OCI-LY7 (cell line): ENCODE data around the gene SLC9A7. TPM values are rescaled to one million over a fixed set of nuclear protein-coding genes. Genes with fewer than 3 reads are reported as not detected.
A peak's percentile ranks its signal among the peaks of the same experiment; 100 is the strongest.

Experiments
- BruUV-seq: library from RNA; stranded (reverse); fragments of 400-500 nt; replicated peaks from 2 replicates; lab custom pipeline; 2021; lab: Mats Ljungman, UMichigan
- CTCF ChIA-PET: fragments of 300-600 bp; sonication (Branson Sonifier 250); formaldehyde crosslinking; loops from one replicate; lab custom pipeline; 2022; ENCODE audit warnings: antibody characterized with exemption; ENCODE audit not compliant: unreplicated experiment; lab: Charles Lee
- POLR2A ChIA-PET: fragments of 300-600 bp; sonication (Branson Sonifier 250); formaldehyde crosslinking; loops from one replicate; lab custom pipeline; 2022; ENCODE audit warnings: antibody characterized with exemption; lab: Charles Lee
- DNase-seq: peaks from one replicate; pipeline ENCODE4 v3.0.0-alpha.2; 2015; ENCODE audit warnings: low spot score
- H2AFZ ChIP-seq: fragments of 200-600 bp; sonication (generic), shearing (Covaris generic); 2 replicates; pipeline ENCODE4 v1.6.1; 2014; ENCODE audit warnings: mild to moderate bottlenecking, antibody characterized with exemption, low read length, moderate library complexity
- H3K27ac ChIP-seq: fragments of 200-600 bp; sonication (generic); 2 replicates; pipeline ENCODE4 v1.5.1; 2014; ENCODE audit warnings: mixed run types, low read depth, mild to moderate bottlenecking, moderate library complexity, low read length, inconsistent platforms; ENCODE audit not compliant: poor library complexity, severe bottlenecking
- H3K36me3 ChIP-seq: fragments of 200-600 bp; sonication (generic); 2 replicates; pipeline ENCODE4 v1.6.1; 2014; ENCODE audit warnings: mild to moderate bottlenecking, antibody characterized with exemption, low read length, moderate library complexity, mixed read lengths; ENCODE audit not compliant: insufficient read depth
- H3K4me1 ChIP-seq: fragments of 200-600 bp; sonication (generic); 2 replicates; pipeline ENCODE4 v1.5.1; 2014; ENCODE audit warnings: mild to moderate bottlenecking, low read length; ENCODE audit not compliant: insufficient read depth, poor library complexity, severe bottlenecking
- H3K4me2 ChIP-seq: fragments of 200-600 bp; sonication (generic); 2 replicates; pipeline ENCODE4 v1.6.1; 2014; ENCODE audit warnings: mild to moderate bottlenecking, low read length
- H3K4me3 ChIP-seq: fragments of 200-600 bp; sonication (generic); 2 replicates; pipeline ENCODE4 v1.5.1; 2014; ENCODE audit warnings: mild to moderate bottlenecking, low read depth, low read length; ENCODE audit not compliant: poor library complexity, severe bottlenecking
- H3K79me2 ChIP-seq: fragments of 200-600 bp; sonication (generic); 2 replicates; pipeline ENCODE4 v1.6.1; 2016; ENCODE audit warnings: low read depth, mild to moderate bottlenecking, low read length, moderate library complexity, mixed read lengths; ENCODE audit not compliant: insufficient read depth
- H3K9me2 ChIP-seq: fragments of 200-600 bp; sonication (generic); 2 replicates; pipeline ENCODE4 v1.6.1; 2016; ENCODE audit warnings: mild to moderate bottlenecking, low read length, mixed read lengths; ENCODE audit not compliant: insufficient read depth
- H3K9me3 ChIP-seq: fragments of 200-600 bp; sonication (generic); 2 replicates; pipeline ENCODE4 v1.6.1; 2014; ENCODE audit warnings: mild to moderate bottlenecking, mixed run types, low read length, mixed read lengths
- H4K20me1 ChIP-seq: fragments of 200-600 bp; sonication (generic); 2 replicates; pipeline ENCODE4 v1.6.1; 2014; ENCODE audit warnings: mild to moderate bottlenecking, antibody characterized with exemption, low read length, moderate library complexity, mixed read lengths; ENCODE audit not compliant: insufficient read depth
- EZH2phosphoT487 ChIP-seq: fragments of 200-600 bp; sonication (generic); IDR thresholded peaks from 2 replicates; pipeline ENCODE4 v1.6.1; 2018; ENCODE audit warnings: low read depth, borderline replicate concordance, mild to moderate bottlenecking, mixed run types, antibody characterized with exemption, low read length, moderate library complexity, mixed read lengths
- intact Hi-C: fragments of 100-400 bp; cut with micrococcal nuclease; formaldehyde crosslinking; loops from one replicate; pipeline ENCODE4 v1.10.0; 2022; ENCODE audit not compliant: unreplicated experiment
- total RNA-seq, 2 experiments: library from RNA; depleted of rRNA in 1 of 2; stranded (reverse); fragments of >200 nt in 1 of 2; shearing (Covaris generic) in 1 of 2; gene quantifications; 2 replicates each; pipeline ENCODE4 v1.2.3, GENCODE V29; 2014 to 2022
- TF ChIP-seq, protein P1 (sequence below): fragments of 200-600 bp; sonication (generic); conservative IDR thresholded peaks from 2 replicates; pipeline ENCODE4 v1.5.1; 2014; ENCODE audit warnings: mild to moderate bottlenecking, antibody characterized with exemption, low read length, moderate library complexity, mixed read lengths

Gene SLC9A7
- total RNA-seq, 2 experiments from 2014 or later, result 40.5 to 59.6 TPM

DNA sequence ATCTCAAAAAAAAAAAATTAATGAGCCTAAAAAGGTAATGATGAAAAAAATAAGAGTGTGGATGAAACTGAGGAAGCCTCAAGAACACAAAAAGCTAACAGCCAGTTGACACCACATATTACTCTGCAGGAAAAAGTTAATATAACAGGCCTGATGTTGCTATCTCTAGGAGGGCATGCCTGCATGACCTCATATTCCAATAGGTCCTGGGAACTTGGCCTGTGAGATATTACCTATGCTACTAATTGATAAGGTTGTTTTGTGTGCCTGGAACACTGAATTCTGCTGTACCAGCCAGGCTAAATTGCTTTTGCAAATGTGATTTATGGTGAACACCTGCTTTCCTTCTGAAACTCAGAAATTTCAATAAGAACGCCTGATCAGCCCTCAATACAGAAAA lies 15.9 kb downstream of the SLC9A7 start:
- DNase-seq, result no peak
- TF ChIP-seq, protein P1, sequence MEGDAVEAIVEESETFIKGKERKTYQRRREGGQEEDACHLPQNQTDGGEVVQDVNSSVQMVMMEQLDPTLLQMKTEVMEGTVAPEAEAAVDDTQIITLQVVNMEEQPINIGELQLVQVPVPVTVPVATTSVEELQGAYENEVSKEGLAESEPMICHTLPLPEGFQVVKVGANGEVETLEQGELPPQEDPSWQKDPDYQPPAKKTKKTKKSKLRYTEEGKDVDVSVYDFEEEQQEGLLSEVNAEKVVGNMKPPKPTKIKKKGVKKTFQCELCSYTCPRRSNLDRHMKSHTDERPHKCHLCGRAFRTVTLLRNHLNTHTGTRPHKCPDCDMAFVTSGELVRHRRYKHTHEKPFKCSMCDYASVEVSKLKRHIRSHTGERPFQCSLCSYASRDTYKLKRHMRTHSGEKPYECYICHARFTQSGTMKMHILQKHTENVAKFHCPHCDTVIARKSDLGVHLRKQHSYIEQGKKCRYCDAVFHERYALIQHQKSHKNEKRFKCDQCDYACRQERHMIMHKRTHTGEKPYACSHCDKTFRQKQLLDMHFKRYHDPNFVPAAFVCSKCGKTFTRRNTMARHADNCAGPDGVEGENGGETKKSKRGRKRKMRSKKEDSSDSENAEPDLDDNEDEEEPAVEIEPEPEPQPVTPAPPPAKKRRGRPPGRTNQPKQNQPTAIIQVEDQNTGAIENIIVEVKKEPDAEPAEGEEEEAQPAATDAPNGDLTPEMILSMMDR, result no peak
- no peak for TF ChIP-seq EZH2phosphoT487
- POLR2A ChIA-PET, result interaction anchor here (0.9 to 1.3 kb wide), 2 partner anchors 23 to 27 kb away, joined by 3 to 4 read pairs; no protein-coding TSS in a partner anchor
- Histone ChIP-seq H3K4me2 (peak overlapping the region; percentile 53), H3K9me3 (peaks cover 13% of the 10 kb centered on the region; the same call in 1 of the 2 replicates), H3K9me2 (no peaks in the 10 kb centered on the region), H4K20me1 (no peaks in the 10 kb centered on the region), H3K4me1 (peaks cover 31% of the 10 kb centered on the region), H3K36me3 (peaks cover 34% of the 10 kb centered on the region), H2AFZ (no peak overlapping the region), H3K27ac (peak overlapping the region; percentile 58), H3K4me3 (no peak overlapping the region), H3K79me2 (peaks cover 94% of the 10 kb centered on the region)
- CTCF ChIA-PET, result no interaction called here
- BruUV-seq, result no TSS peak
- intact Hi-C loops, result no loop called here

DNA sequence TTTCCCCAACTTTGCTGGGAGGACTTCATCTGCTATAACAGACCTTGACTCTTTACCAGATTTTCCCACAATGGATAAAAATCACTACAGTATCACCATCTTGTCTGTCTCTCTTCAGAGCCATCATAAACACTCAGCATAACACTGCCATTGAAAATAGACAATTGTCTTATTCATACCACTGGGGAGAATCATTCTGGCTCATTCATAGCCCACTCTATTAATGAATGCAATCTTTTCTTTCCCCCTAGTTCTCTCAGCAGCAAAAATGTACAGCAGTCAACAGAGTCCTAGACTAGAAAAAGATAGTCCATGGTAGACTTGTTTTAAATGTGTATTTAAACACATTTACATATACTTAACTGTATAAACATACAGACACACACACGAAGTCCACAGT lies 19.2 kb downstream of the SLC9A7 start:
- H3K4me3 ChIP-seq, result no peak overlapping the region
- H3K9me3 ChIP-seq, result peaks cover 35% of the 10 kb centered on the region; the same call in 1 of the 2 replicates
- H3K4me2 ChIP-seq, result no peak overlapping the region
- intact Hi-C loops, result no loop called here
- TF ChIP-seq, protein P1, result no peak
- no peak for TF ChIP-seq EZH2phosphoT487
- no TSS peak for BruUV-seq
- H3K36me3 ChIP-seq, result peaks cover 38% of the 10 kb centered on the region
- H4K20me1 ChIP-seq, result no peaks in the 10 kb centered on the region
- H3K27ac ChIP-seq, result no peak overlapping the region
- H2AFZ ChIP-seq, result no peak overlapping the region
- no peaks in the 10 kb centered on the region for H3K9me2 ChIP-seq
- H3K79me2 ChIP-seq, result peaks cover 74% of the 10 kb centered on the region
- ChIA-PET POLR2A (interaction anchor here (1.0 to 1.2 kb wide), 2 partner anchors 10 to 19 kb away, joined by 3 read pairs; no protein-coding TSS in a partner anchor), CTCF (no interaction called here)
- peaks cover 24% of the 10 kb centered on the region for H3K4me1 ChIP-seq
- DNase-seq, result no peak

DNA sequence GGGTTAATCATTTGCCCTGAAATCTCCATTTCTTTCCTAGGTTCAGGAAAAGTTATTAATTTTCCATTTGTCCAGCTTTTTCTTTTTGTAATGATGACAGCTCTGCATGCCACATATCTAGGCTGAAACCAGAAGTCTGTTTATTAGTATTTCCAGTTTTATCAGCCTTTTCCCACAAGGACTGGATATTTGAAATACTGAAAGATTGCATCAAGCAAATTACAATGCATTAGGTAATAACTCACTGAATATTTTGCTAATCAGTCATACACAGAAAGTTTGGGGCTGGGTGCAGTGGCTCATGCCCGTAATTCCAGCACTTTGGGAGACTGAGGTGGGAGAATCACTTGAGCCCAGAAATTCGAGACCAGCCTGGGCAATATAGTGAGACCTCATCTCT lies 21.5 kb downstream of the SLC9A7 start:
- no peak for DNase-seq
- no peak overlapping the region for H3K27ac ChIP-seq
- no peak for TF ChIP-seq EZH2phosphoT487
- TF ChIP-seq, protein P1, result no peak
- peaks cover 2% of the 10 kb centered on the region for H3K4me1 ChIP-seq
- ChIA-PET CTCF (no interaction called here), POLR2A (no interaction called here)
- peaks cover 35% of the 10 kb centered on the region; the same call in 1 of the 2 replicates for H3K9me3 ChIP-seq
- no peak overlapping the region for H3K4me3 ChIP-seq
- intact Hi-C loops, result no loop called here
- H3K4me2 ChIP-seq, result no peak overlapping the region
- H3K36me3 ChIP-seq, result peaks cover 40% of the 10 kb centered on the region
- H3K9me2 ChIP-seq, result no peaks in the 10 kb centered on the region
- peaks cover 68% of the 10 kb centered on the region for H3K79me2 ChIP-seq
- no TSS peak for BruUV-seq
- no peaks in the 10 kb centered on the region for H4K20me1 ChIP-seq
- H2AFZ ChIP-seq, result no peak overlapping the region
